Lower lobe of right lung (tissue), 2 donors: ENCODE measurements around the gene CRABP1. TPM values are rescaled to one million over a fixed set of nuclear protein-coding genes. Genes with fewer than 3 reads are reported as not detected.

Experiments used
- ATAC-seq, 2 donors: fragments of 200-7000 bp; cut with Tn5 transposase; one replicate each; pipeline ENCODE4 v1.9.1; 2020 to 2022; ENCODE audit warnings: mild to moderate bottlenecking in 2 of 2, moderate library complexity in 2 of 2
- DNase-seq: peaks from one replicate; pipeline ENCODE4 v3.0.0-alpha.2; 2020
- H3K27ac ChIP-seq: fragments of 200-600 bp; one replicate; pipeline ENCODE4 v1.8.0; 2022
- H3K27me3 ChIP-seq: fragments of 200-600 bp; one replicate; pipeline ENCODE4 v1.8.0; 2022; ENCODE audit warnings: low read depth
- H3K36me3 ChIP-seq: fragments of 200-600 bp; one replicate; pipeline ENCODE4 v1.8.0; 2022; ENCODE audit warnings: mild to moderate bottlenecking
- H3K4me1 ChIP-seq: fragments of 200-600 bp; one replicate; pipeline ENCODE4 v1.8.0; 2022
- H3K4me3 ChIP-seq: fragments of 200-600 bp; one replicate; pipeline ENCODE4 v1.8.0; 2022; ENCODE audit warnings: mild to moderate bottlenecking
- H3K9me3 ChIP-seq: fragments of 200-600 bp; one replicate; pipeline ENCODE4 v1.8.0; 2022
- intact Hi-C: fragments of 100-400 bp; cut with DNase I; formaldehyde crosslinking; loops from one replicate; pipeline ENCODE4 v1.11.0; 2022
- total RNA-seq: library from RNA; stranded (reverse); fragmentation: NEBNext Ultra II Directional; extraction: Animal tissue kit (Norgen Biotek cat#: 25700); gene quantifications from one replicate; pipeline ENCODE4 v1.2.1, GENCODE V29; 2021
- TF ChIP-seq, protein P1 (sequence below): fragments of 200-600 bp; IDR thresholded peaks from one replicate; pipeline ENCODE4 v1.8.0; 2022; ENCODE audit warnings: antibody characterized with exemption, mild to moderate bottlenecking
- donor health status: DM: no; HTN: yes; CAD: no; lungs with severe emphysema.

The CRABP1 gene
- total RNA-seq, 1 donor from 2014 or later, result not detected

- DNase-seq (no peak), ATAC-seq (no peak)
- H3K9me3 ChIP-seq, result no peaks in the 10 kb centered on the region
- no peak overlapping the region for H3K27ac ChIP-seq
- H3K36me3 ChIP-seq, result no peaks in the 10 kb centered on the region
- no peak overlapping the region for H3K4me3 ChIP-seq
- peaks cover 17% of the 10 kb centered on the region for H3K4me1 ChIP-seq
- TF ChIP-seq, protein P1, sequence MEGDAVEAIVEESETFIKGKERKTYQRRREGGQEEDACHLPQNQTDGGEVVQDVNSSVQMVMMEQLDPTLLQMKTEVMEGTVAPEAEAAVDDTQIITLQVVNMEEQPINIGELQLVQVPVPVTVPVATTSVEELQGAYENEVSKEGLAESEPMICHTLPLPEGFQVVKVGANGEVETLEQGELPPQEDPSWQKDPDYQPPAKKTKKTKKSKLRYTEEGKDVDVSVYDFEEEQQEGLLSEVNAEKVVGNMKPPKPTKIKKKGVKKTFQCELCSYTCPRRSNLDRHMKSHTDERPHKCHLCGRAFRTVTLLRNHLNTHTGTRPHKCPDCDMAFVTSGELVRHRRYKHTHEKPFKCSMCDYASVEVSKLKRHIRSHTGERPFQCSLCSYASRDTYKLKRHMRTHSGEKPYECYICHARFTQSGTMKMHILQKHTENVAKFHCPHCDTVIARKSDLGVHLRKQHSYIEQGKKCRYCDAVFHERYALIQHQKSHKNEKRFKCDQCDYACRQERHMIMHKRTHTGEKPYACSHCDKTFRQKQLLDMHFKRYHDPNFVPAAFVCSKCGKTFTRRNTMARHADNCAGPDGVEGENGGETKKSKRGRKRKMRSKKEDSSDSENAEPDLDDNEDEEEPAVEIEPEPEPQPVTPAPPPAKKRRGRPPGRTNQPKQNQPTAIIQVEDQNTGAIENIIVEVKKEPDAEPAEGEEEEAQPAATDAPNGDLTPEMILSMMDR, result no peak
- H3K27me3 ChIP-seq, result peaks cover 14% of the 10 kb centered on the region
- intact Hi-C loops, result loop anchor here (10.0 kb wide), 1 partner anchor 123 kb away; no protein-coding TSS in a partner anchor
Measured at GRCh38 chr15:78301326-78301725, 38.8 kb upstream of the CRABP1 start.

DNA sequence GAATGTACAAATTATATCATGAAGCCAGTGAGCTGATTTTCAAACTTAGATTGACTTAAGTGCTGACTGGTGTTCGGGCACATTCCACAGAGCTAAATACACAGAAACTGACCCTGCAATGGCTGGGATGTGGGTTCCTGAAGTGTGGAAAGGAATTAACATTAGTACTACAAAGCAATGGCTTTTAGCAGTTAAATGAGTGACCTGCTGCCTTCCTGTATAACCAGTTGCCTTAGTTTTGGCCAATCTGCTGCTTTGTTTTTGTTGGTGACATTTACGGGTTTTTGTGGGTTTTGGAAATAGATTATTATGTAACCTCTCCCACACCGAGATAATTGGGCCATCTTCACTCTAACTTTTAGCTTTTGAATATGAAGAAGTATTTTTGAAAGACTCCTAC lies 38.3 kb upstream of the CRABP1 start:
- peaks cover 17% of the 10 kb centered on the region for H3K4me1 ChIP-seq
- intact Hi-C loops, result loop anchor here (10.0 kb wide), 1 partner anchor 123 kb away; no protein-coding TSS in a partner anchor
- H3K27me3 ChIP-seq, result peaks cover 14% of the 10 kb centered on the region
- H3K9me3 ChIP-seq, result no peaks in the 10 kb centered on the region
- ATAC-seq (no peak), DNase-seq (no peak)
- H3K36me3 ChIP-seq, result no peaks in the 10 kb centered on the region
- H3K27ac ChIP-seq, result no peak overlapping the region
- TF ChIP-seq, protein P1, result no peak
- no peak overlapping the region for H3K4me3 ChIP-seq

GRCh38 chr15:78302579-78303312 lies 37.4 kb upstream of the CRABP1 start:
- H3K9me3 ChIP-seq, result no peaks in the 10 kb centered on the region
- H3K27me3 ChIP-seq, result peaks cover 14% of the 10 kb centered on the region
- H3K27ac ChIP-seq, result no peak overlapping the region
- H3K4me3 ChIP-seq, result no peak overlapping the region
- TF ChIP-seq, protein P1, result no peak
- intact Hi-C loops, result loop anchor here (10.0 kb wide), 1 partner anchor 122 kb away; no protein-coding TSS in a partner anchor
- H3K4me1 ChIP-seq, result peaks cover 13% of the 10 kb centered on the region
- ATAC-seq, result no peak
- DNase-seq, result no peak
- H3K36me3 ChIP-seq, result no peaks in the 10 kb centered on the region

DNA sequence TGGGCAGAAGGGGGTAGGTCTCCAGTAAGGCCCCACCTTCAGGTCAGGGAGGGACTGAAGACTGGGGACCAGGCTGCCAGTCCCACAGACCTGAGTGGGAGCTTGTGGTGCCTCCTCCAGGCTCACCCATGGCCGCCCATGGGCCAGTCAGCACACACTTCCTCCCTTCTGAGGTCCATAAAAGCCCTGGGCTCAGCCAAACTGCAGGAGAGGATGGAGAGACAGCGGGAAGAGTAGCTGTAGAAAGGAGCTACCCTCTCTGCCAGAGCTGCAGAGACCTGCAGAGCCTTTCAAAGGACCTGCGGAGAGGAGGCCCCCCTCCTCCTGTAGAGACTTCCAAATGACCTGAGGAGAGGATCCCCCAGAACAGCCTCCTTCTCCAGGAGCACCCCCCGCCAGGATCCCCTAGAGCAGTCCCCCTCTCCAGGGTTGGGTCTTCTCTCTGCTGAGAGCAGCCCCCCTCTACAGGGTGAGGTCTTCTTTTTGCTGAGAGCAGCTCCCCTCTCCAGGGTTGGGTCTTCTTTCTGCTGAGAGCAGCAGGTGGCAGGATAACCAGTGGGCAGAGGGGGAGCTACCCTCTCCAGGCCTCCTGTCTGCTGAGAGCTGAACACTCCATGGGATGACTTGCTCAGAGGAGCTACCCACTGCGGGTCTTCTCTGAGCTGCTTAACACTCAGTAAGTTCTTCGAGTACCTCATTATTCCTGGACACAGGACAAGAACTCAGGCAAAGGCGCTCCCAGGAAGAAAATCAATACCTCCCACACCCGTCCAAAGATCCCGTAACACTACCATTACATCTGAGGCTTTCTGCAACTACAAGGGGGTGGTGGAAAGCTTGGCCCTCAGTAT lies 35.7 kb upstream of the CRABP1 start:
- TF ChIP-seq, protein P1, result no peak
- Histone ChIP-seq H3K27me3 (peaks cover 14% of the 10 kb centered on the region), H3K4me1 (peaks cover 6% of the 10 kb centered on the region), H3K36me3 (no peaks in the 10 kb centered on the region), H3K9me3 (no peaks in the 10 kb centered on the region), H3K27ac (no peak overlapping the region), H3K4me3 (no peak overlapping the region)
- no peak for DNase-seq
- no peak for ATAC-seq
- intact Hi-C loops, result loop anchor here (10.0 kb wide), 1 partner anchor 120 kb away; no protein-coding TSS in a partner anchor

DNA sequence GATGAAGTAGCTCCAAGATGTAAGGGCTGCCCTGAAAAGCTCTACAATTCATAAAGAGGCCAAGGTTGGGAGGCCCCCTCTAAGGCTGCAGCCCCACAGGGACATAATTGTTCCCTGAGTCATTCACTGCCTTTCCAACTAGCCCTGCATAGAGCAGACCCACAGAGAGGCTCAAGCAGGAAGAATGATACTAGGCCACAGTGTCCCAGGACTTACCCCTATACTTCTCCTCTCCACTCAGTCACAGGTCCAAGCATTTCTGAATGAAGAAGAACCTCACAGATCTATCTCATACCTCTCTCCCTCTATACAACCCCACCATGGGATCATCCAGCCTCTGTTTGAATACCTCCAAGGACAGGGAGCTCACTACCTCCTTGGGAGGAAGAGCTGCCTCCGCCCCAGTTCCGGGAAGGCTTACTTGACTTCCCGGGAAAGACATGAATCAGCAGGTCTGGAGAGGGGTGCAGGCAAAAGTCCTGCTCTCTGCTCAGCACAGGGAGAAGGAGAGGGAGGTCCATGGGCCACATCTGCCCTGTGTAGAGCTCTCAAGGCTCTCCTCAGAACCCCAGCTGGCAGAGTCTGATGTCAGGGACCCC lies 33.9 kb upstream of the CRABP1 start:
- no peaks in the 10 kb centered on the region for H3K9me3 ChIP-seq
- DNase-seq (no peak), ATAC-seq (no peak)
- no peak overlapping the region for H3K27ac ChIP-seq
- peaks cover 14% of the 10 kb centered on the region for H3K27me3 ChIP-seq
- intact Hi-C loops, result loop anchor here (10.0 kb wide), 1 partner anchor 119 kb away; no protein-coding TSS in a partner anchor
- TF ChIP-seq, protein P1, result no peak
- no peak overlapping the region for H3K4me3 ChIP-seq
- H3K4me1 ChIP-seq, result peaks cover 6% of the 10 kb centered on the region
- H3K36me3 ChIP-seq, result no peaks in the 10 kb centered on the region
